Measurements from ENCODE around the gene DCST1.
A peak's percentile ranks its signal among the peaks of the same experiment; 100 is the strongest.

DCST1 gene

DNA sequence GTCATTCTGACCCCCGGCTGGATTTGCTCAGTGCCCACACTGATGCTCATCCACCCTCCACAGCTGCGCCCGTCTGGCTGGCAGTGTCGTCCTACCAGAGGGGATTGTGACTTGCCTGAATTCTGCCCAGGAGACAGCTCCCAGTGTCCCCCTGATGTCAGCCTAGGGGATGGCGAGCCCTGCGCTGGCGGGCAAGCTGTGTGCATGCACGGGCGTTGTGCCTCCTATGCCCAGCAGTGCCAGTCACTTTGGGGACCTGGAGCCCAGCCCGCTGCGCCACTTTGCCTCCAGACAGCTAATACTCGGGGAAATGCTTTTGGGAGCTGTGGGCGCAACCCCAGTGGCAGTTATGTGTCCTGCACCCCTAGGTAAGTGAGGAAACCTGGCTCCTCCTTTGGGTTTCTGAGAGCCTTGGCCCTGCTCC lies 24.2 kb downstream of the DCST1 start:
- no peak for DNase-seq

DNA sequence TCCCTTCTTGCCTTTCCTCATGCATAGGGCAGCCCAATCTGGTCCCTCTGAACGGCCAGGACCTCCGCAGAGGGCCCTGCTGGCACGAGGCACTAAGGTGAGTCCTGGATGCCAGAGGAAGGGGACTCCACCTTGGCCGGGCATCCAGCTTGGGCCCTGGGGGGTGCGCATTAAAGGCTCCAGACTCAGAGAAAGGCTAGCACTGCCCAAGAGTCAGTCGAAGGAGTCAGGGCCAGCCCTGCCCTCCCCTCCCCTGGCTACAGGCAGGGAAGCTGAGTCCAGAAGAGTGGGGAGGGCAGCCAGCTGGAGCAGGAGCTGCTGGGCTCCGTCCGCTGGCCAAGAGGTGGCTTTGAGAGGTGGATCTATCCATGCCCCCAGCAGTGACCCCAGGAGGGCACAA lies 27.1 kb downstream of the DCST1 start:
- no peak for DNase-seq

DNA sequence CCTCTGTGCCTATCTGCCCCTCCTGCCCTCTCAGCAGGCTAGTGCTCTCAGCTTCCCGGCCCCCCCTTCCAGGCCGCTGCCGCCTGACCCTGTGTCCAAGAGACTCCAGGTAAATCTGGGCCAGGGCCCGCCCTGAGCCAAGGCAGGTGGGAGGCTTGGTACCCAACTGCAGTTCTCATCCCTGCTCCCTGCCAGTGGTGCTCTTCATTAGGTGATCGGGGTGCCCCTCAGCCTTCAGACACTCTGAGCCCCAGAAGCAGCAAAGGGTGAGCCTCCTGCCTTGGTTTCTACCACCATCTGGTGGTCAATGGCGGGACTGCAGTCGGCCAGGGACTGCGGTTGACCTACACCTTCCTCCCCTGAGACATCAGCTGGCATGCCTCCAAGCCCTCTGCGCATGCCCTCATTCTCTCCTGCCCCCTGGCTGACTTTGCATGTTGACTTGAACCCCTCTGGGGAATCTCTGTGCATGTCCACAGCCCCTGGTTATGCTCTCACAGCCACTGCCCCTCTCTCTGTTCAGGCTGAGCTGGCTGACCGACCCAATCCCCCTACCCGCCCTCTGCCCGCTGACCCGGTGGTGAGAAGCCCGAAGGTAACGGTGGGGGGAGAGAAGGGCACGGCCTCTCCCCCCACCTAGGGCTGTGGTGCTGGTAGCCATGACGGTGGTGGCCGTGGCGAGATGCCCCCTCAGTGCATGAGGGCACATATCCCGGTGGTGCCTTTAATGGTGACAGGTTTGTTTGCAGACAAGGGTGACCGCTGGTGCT lies 27.9 kb downstream of the DCST1 start:
- peak; percentile 85 for DNase-seq

DNA sequence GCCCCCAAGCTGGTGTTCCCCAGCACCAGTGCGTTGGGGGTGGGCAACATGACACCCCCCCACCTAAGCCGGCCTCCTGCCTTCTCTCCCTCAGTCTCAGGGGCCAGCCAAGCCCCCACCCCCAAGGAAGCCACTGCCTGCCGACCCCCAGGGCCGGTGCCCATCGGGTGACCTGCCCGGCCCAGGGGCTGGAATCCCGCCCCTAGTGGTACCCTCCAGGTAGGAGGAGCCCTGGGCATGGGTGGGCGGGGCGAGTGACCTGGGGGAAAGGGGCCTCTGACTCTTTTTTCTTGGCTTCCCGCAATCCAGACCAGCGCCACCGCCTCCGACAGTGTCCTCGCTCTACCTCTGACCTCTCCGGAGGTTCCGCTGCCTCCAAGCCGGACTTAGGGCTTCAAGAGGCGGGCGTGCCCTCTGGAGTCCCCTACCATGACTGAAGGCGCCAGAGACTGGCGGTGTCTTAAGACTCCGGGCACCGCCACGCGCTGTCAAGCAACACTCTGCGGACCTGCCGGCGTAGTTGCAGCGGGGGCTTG lies 28.6 kb downstream of the DCST1 start:
- DNase-seq: no peak

DNA sequence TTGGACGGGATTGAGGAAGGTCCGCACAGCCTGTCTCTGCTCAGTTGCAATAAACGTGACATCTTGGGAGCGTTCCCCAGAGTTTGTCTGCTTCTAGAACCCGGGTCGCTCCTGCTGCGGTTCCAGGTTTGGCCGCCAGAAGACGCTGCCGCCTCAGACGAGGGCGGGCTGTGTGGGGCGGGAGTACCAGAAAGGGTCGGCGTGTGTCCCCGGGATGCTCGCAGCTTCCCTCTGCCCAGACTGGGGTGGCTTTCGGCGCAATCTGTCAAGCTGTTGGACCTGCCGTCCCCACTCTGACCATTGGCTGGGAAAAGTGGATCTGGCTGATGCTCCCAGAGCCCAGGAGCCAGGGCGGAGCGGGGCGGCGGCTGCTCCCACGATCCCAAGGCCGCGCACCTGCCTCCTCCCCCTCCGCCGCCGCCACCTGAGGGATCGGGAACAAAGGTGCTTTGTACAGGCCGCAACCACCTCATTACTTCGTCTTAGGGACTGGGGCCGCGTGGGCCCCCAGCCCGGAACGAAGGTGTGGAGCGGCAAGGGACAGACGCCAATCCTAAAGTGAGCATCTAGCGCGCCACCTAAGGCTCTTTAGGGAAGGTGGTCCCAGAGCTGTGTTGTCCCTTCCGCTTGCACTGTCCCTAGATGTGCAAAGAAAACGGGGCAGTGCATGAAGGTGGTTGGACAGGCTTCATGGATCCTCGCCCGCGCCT lies 29.2 kb downstream of the DCST1 start:
- DNase-seq: no peak

DNA sequence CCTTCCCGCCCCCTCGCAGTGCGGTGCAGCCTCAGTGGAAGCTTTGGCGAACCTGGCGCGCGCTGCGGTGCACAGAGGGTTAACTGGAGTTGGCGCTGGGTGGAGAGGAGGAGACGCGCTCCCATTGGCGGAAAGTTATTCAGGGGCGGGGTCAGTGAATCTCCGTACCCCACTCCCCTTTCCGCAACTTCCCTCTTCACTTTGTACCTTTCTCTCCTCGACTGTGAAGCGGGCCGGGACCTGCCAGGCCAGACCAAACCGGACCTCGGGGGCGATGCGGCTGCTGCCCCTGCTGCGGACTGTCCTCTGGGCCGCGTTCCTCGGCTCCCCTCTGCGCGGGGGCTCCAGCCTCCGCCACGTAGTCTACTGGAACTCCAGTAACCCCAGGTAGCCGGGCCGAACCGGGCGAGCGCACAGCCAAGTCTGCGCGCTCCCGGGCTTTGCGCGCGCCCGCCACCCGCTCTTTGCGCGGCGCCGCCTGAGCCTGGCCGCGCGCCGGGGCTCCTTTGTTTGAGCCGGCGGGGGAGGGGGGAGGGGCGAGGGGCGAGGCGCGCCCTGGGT lies 30.0 kb downstream of the DCST1 start, which contains the start of gene EFNA4:
TSS of gene EFNA4 (plus strand) at position 191 of the 561 bp plus-strand sequence. CDS start at position 275, 84 bp downstream.
- DNase-seq: peak; percentile 84

DNA sequence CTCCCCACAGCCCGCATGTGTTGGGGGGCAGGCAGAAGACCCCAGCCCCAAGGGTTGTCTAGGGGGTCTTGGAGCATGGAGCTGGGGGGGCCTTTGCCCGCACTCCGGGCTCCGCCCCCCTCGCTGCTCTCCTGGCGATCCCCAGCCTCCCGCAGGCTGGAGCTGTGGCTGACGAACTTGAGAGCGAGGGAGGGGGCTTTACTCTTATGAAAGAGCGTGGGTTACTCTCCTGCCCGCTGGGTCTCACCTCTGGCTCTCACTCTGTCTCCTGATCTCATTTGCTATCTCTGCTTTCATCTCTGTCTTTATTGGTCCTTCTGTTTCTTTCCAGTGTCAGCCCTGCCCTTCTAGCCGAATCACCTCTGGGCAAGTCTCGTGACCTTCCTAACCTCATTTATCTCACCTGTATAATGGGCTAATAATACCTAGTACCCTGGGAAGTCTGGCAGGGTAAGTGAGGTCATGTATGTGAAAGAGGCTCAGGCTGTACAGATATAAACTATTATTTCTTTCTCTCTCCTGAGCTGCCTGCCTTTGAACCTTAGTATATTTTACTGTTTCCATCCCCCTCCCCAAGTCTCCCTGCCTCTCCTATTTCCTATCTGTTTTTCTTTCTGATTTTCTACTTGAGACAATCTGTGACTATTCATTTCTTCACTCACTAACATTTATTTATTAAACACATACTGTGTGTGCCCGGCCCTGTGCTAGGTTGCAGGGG lies 30.6 kb downstream of the DCST1 start:
- no peak for DNase-seq

DNA sequence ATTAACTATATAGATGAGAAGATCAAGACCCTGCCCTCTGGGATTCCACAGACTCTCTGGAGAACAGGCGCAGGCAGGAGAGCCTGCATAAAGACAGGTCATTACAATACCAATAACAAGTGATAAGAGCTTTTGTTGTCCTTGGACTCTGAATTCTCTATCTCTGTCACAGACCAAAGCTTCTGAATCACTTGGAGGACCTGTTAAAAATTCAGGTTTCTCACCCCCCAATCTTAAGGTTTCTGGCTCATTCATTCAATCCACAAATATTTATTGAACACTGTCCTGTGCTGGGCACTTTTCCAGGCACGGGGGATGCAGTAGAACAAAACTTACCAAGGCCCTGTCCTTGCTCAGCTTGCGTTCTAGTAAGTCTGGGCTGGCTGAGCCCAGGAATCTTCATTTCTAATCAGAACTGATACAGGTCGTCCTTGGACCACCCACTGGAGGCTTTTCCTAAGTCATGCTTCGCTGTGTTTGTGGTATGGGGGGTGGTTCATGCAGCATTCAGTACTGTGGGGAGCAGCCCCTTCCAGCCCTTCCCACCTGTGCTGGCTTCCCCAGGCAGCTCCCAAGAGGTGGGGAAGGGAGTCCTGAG lies 31.3 kb downstream of the DCST1 start:
- DNase-seq: no peak

DNA sequence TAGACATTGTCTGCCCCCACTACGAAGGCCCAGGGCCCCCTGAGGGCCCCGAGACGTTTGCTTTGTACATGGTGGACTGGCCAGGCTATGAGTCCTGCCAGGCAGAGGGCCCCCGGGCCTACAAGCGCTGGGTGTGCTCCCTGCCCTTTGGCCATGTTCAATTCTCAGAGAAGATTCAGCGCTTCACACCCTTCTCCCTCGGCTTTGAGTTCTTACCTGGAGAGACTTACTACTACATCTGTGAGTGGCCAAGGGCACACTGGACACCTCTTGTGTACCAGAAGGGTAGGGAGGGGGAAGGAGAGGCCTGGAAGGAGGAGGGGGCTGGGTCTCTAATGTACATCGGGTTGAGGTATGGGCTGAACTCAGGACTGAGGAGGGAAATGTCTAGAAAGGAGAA lies 33.2 kb downstream of the DCST1 start:
- DNase-seq: no peak

DNA sequence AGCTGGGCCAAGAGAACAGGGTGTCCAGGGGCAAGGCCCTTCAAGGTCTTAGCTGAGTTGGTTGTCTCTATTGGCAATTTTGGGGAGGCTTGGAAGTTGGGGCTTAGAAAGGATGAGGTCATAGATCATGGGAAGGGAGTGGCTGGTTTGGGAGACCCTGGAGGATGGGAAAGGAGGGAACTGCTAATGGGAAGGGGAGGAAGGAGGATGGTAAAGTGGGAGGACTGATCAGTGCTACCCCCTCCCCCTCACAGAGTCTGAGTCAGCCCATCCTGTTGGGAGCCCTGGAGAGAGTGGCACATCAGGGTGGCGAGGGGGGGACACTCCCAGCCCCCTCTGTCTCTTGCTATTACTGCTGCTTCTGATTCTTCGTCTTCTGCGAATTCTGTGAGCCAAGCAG lies 35.0 kb downstream of the DCST1 start:
- DNase-seq: no peak

DNA sequence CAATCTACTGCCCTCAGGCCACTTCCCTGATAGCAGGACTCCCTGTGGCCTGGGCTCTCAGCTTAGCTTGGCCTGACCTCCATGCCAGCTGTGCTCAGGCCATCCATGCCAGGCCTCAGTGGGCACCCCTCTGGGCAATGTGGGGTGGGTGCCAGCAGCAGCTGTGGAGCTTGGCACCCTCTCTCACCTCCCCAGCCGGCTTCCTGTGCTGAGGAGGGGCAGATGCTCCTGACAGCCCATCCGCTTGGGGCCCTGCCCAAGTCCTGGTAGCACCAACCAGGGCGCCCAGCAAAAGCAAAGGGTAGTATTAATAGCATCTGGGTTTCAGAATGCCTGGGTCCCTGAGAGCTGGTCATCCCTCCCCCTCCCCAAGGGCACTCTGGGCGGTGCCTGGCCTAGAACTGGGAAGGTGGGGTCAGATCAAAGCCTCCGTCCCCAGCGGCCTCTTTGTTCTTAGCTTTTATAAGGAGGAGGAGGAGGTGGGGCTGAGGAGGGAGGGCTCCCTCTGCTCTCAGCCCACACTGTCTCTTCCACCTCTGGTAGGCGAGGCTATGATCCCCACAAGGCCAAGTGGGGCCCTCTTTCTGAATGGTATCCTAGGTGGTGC lies 36.0 kb downstream of the DCST1 start:
- no peak for DNase-seq

DNA sequence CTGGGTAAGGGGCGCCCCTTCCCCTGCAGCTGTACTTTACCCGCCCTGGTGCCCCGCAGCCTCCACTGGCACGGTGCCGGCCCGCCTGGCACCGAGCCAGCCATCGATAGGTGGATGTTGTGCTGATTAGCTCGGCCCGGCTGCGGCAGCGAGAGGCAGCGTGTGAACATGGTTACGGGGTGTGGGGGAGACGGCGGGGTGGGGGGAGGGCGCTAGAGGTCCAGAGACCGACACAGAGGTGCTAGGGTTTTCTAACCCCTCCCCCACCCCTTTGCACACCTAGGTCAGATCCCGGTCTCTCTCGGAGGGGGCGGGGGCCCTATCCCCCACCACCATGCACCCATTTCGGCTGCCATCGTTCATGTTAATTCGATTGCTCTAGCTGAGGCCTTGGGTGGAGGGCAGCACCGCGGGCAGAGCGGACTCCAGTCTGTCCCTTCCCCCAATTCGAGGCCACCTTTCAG lies 36.6 kb downstream of the DCST1 start:
- no peak for DNase-seq

DNA sequence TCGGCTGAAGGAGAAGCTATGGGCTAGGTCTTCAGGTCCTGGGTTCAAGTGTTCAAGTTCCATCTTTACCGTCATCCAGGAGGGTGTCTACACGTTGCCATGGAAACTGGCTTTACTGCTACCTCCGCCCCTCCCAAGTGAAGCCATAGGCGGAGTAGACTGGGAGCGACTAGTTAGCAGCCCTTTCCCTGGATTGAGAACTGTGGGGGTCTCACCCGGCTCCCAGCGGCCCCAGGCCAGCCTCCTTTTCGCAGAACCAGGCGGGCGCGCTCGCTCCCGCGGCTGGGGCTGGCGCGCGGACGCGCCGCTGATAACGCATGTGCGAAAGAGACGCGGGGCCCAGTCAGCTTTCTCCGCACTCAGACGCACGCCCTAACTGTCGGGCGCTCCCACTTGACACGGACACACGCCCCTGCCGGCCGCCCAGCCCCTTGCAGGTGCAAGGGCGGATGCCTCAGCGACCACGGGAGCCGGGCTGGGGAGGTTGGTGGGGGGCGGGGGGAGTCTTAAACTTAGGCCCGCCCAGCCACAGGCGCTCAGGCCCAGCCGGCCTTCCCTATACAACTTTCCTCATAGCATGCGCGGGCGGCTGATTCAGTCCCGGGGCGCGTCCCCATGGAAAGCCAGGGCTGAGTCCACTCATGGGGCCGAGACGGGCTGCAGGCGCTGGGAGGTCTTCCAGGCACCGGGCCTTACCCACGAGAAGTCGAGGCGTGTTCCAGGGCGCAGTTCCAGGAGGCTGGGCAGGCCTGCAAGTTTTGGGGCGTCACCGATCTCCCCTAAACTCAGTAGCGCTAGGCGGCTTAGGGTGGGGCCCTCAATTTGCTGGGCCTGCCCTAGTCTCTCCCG lies 37.3 kb downstream of the DCST1 start:
- DNase-seq: no peak

DNA sequence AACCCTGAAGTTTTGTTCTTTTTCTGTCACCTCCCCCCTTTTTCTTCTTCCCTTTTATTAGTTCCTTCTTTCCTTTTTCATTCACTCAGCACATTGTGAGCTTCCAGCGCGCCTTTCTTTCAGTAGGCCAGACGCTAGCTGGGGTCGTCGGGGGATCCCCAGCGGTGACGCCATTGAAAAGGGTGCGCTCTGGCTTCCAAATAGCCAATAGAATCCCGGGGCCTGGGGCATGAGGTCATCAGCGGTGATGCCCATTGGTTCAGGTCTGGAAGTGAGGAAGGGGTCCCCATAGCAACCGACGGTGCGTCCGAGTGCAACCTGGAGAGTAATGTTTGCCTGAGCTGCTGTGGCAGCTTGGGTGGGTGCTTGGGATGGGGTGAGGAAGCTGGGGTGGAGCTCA lies 38.1 kb downstream of the DCST1 start:
- no peak for DNase-seq

DNA sequence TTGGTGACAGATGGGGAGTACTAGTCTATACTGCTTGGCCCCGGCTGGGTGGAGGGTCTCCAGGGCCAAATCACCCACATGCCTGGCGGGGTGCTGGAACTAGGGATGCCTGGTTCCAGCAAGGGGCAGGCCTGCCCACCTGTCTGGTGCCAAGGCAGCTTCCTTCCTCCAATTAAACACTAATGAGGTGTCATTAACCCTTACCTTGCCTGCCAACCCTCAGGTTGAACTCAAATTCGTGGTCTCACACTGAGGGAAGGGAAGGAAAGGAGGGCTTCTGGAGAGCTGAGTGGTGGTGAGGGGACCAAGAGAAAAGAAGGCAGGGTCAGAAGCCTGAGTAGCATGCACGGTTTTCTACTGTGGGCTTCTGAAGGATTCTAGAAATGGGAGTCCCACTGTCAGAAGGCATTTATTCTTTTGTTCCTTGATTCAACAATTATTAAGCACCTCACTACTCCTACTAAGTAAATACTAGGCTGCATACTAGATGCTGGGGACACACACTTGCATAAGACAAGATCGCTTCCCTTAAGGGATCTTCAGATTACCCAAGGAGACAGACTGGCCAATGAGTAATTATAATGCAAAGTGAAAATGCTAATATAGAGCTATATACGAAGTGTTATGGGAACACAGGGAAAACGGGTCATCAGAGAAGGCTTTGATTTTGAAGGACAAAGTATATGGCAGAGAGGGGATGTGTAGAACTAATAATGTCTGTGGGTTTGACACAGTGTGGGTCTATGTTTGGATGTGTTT lies 39.1 kb downstream of the DCST1 start:
- no peak for DNase-seq

DNA sequence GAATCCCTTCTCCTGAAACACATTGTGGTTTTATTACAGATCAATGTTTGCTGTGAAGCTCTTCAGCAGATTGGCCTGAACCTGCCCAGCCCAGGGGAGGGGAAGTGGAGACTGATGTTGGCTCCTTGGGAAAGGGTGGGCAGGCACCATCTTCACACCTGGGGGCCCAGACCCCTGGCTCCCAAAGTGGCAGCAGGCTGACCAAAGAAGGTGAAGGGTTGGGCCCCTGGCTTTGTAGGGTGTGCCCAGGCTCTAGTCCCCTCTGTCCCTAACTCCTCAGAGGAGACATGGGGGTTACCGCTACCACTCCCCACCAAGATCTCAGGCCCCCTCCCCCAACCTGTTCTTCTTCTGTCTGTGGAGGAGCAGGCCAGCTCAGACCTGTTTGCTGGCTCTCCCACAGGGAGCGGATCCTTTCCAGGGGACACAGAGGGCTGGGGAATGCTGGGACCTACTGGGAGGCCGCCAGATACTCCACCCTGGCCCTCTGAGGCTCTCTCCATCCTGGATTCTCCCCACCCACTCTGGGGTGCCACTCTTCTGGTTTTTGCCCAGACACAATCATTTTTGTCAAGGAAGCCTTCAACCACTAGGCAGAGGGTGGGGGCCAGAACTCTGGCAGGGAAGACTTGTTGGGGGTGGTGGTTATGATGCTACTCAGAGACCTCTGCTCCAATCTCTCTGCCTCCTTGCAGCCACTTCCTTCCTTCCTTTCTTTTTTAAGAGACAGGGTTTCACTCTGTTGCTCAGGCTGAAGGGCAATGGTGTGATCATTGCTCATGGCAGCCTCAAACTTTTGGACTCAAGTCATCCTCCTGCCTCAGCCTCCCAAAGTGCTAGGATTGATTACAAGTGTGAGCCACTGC lies 40.0 kb downstream of the DCST1 start:
- no peak for DNase-seq

DNA sequence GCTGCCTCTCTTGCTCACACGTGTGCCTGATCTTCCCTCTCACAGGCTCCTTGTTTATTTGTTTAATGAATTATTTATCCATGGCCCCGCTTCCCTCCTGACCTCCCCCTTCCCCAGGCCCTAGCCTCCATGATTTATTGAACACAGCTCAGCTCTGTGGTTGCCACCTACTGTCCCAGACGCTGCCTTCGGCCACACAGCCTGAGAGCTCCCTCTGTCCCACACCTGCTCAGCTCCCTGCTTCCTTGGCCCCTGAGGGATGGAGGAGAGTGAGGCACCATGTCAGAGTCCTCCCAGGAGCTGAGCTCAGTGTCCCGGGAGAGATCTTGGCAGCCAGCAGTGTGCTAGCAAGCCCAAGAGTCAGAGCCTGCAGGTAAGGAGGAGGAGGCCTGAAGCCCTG lies 41.9 kb downstream of the DCST1 start:
- DNase-seq: no peak

DNA sequence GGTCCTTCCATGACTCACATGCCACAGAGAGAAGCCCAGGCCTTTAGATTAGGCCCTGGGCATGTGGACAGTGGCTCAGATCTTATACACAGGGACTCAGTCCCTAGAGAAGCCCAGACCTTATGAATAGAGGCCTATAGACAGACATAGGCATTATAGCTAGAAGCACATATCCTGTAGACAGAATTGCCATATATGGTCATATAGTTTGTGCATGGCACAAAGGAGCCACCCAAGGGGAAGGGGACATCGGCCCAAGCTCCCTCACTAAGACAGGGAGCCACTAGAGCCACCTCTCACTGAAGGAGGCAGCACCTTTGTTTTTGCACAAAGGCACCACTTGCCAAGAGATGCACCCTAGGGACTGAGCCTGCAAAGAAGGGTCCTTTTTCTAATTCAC lies 42.7 kb downstream of the DCST1 start:
- no peak for DNase-seq

DNA sequence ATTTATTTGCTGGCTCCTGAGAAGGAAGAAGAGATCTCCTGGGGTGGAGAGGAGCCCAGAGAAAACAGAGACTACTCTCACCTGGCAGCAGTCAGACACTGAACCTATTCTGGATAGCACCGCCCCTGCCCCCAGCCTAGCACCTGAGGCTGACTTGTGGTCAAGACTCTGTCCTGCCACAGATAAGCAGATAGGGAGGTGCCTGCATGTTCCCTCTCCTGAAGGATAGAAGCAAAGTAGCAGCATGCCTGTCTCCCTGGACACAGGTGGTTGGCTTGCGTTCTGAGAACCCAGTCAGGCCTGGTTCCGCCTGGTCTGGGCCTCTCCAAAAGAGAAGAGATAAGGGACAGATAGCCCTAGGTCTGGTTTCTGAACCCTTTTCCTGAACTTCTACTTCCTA lies 43.7 kb downstream of the DCST1 start:
- no peak for DNase-seq
